Transverse colon (tissue), 4 donors: ENCODE data around the gene PGRMC2. TPM values are rescaled to one million over a fixed set of nuclear protein-coding genes. Genes with fewer than 3 reads are reported as not detected.

Source experiments
- DNase-seq: peaks from one replicate; pipeline ENCODE4 v3.0.0-alpha.2; 2019
- H3K27ac ChIP-seq, 4 donors: fragments of 200-600 bp; sonication (generic); 2 replicates each; pipeline ENCODE4 v1.5.1; 2016 to 2018; ENCODE audit warnings: inconsistent platforms in 4 of 4
- H3K27me3 ChIP-seq: fragments of 200-600 bp; sonication (generic); 2 replicates; pipeline ENCODE4 v1.5.1; 2017; ENCODE audit warnings: inconsistent platforms
- H3K36me3 ChIP-seq, 4 donors: fragments of 200-600 bp; sonication (generic); 2 replicates each; pipeline ENCODE4 v1.5.1; 2017 to 2019; ENCODE audit warnings: inconsistent platforms in 4 of 4
- H3K4me1 ChIP-seq, 4 donors: fragments of 200-600 bp; sonication (generic); 2 replicates each; pipeline ENCODE4 v1.5.1; 2017 to 2020; ENCODE audit warnings: inconsistent platforms in 4 of 4
- H3K4me3 ChIP-seq, 4 donors: fragments of 200-600 bp; sonication (generic); 1 replicate in 1 of 4; 2 replicates in 3 of 4; pipeline versions ENCODE4 v1.5.1 to v1.6.1; 2017 to 2019; ENCODE audit warnings: inconsistent platforms in 4 of 4
- H3K9me3 ChIP-seq, 2 donors: fragments of 200-600 bp; sonication (generic); 2 replicates each; pipeline ENCODE4 v1.5.1; 2017 to 2019; ENCODE audit warnings: inconsistent platforms in 2 of 2
- EP300 ChIP-seq: sonication (generic); formaldehyde crosslinking; IDR thresholded peaks from one replicate; pipeline ENCODE4 v1.6.1; 2017; ENCODE audit warnings: antibody characterized with exemption, low read depth
- POLR2A ChIP-seq: fragments of 450-650 bp; IDR thresholded peaks from one replicate; pipeline ENCODE4 v1.6.1; 2016; ENCODE audit warnings: antibody characterized with exemption, mild to moderate bottlenecking, moderate library complexity
- POLR2AphosphoS5 ChIP-seq, 3 donors: sonication (generic); formaldehyde crosslinking; IDR thresholded peaks; one replicate each; pipeline ENCODE4 v1.6.1; 2016; ENCODE audit warnings: antibody characterized with exemption in 3 of 3
- WGBS, 2 donors: methylation state at CpG; one replicate each; pipeline ENCODE4 v1.1.5; 2018; ENCODE audit warnings: low coverage in 1 of 2; 5-methylcytosine and 5-hydroxymethylcytosine counted together
- in situ Hi-C, 4 donors: fragments of 200-750 bp; cut with MboI; loops; one replicate each; pipeline versions ENCODE4 v1.15.0 to v1.15.1; 2017; ENCODE audit warnings: low sequenced_read_pairs in 3 of 4, low pct_ligation_motif_present in 1 of 4, low pct_unique_long_range_greater_than_20kb in 1 of 4
- intact Hi-C: fragments of 100-400 bp; cut with DNase I; formaldehyde crosslinking; loops from one replicate; pipeline ENCODE4 v1.15.1; 2023; ENCODE audit warnings: low total_unique reads
- total RNA-seq, 4 donors: library from RNA; depleted of rRNA; stranded (reverse); fragments of >200 nt; gene quantifications; one replicate each; pipeline ENCODE4 v1.1.0, GENCODE V29; 2016
- TF ChIP-seq, protein P1 (sequence below), 5 experiments: fragments of 200-600 bp in 3 of 5; fragments of 450-650 bp in 2 of 5; sonication (generic) in 3 of 5; IDR thresholded peaks; 1 replicate in 2 of 5; 2 replicates in 3 of 5; pipeline ENCODE4 v1.5.1; 2016 to 2017; ENCODE audit warnings: antibody characterized with exemption in 5 of 5, inconsistent platforms in 3 of 5, mild to moderate bottlenecking in 2 of 5, moderate library complexity in 1 of 5

The PGRMC2 gene
- total RNA-seq, 4 donors from 2014 or later, result 19.9 to 49.1 (median 31.4) TPM

DNA sequence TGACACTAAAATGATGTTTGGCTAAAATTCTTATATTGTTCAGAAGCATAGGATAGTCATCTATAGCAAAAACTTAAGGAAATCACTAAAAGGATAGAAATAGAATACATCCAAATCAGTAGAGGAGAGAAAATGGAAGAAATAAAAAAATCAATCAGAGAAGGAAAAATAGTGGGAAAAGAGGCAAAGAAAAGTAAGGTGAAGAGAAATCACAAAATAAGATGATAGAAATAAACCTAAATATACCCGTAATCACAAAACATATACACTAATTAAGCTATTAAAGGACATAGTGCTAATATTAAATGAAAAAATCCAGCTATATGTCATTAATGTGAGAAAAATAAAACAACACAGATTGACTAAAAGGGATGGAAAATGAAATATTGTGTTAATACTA, 6.3 kb downstream of the PGRMC2 start:
- Histone ChIP-seq H3K27me3 (no peaks in the 10 kb centered on the region), H3K4me3 (no peak overlapping the region), H3K36me3 (no peaks in the 10 kb centered on the region), H3K9me3 (no peaks in the 10 kb centered on the region), H3K4me1 (peaks cover 6 to 52% (median 13%) of the 10 kb centered on the region in 4 donors), H3K27ac (no peak overlapping the region)
- in situ Hi-C loops, result loop anchor here in 2 of 4 donors (25.0 kb wide), 2 partner anchors 281 to 531 kb away; partner anchors contain the start of gene JADE1 (in 1 of the 2)
- no peak for DNase-seq
- intact Hi-C loops, result loop anchor here (10.0 kb wide), 1 partner anchor 273 kb away; no protein-coding TSS in a partner anchor
- TF ChIP-seq, protein P1, sequence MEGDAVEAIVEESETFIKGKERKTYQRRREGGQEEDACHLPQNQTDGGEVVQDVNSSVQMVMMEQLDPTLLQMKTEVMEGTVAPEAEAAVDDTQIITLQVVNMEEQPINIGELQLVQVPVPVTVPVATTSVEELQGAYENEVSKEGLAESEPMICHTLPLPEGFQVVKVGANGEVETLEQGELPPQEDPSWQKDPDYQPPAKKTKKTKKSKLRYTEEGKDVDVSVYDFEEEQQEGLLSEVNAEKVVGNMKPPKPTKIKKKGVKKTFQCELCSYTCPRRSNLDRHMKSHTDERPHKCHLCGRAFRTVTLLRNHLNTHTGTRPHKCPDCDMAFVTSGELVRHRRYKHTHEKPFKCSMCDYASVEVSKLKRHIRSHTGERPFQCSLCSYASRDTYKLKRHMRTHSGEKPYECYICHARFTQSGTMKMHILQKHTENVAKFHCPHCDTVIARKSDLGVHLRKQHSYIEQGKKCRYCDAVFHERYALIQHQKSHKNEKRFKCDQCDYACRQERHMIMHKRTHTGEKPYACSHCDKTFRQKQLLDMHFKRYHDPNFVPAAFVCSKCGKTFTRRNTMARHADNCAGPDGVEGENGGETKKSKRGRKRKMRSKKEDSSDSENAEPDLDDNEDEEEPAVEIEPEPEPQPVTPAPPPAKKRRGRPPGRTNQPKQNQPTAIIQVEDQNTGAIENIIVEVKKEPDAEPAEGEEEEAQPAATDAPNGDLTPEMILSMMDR (IDR thresholded peaks at IDR 0.05), result no peak
- no peak for TF ChIP-seq EP300
- no peak for TF ChIP-seq POLR2AphosphoS5 (IDR thresholded peaks at IDR 0.05)
- TF ChIP-seq POLR2A, result no peak
- WGBS, 2 donors, result 100% methylated on average over 1 of the region's 1 CpG

DNA sequence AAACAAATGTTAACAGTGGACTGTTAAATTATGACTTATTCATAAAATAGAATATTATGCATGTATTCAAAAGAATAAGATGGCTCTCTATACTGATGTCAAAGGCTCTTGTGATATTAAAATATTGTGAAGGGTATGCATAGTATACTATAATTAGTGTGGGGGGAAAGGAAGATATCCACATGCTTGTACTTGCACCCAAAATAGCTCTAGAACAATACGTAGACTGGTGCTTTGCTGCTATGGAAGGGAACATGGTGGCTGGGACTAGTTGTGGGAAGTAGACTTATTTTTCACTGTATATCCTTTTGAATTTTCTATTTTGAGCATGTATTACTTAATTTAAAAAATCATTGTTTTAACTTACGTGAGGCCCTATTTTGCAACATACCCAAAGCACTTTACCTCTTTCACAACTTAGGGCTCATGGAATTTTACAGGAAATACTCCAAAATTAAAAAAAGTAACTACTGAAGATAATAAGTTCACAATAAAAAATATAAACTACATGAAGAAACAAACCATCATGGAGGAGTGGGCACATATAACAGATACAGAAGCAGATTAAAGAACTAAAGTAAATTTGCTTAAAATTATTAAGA, 7.9 kb downstream of the PGRMC2 start:
- intact Hi-C loops (loop anchor here (10.0 kb wide), 1 partner anchor 275 kb away; no protein-coding TSS in a partner anchor), in situ Hi-C loops (loop anchor here in 2 of 4 donors (25.0 kb wide), 2 partner anchors 283 to 533 kb away; partner anchors contain the start of gene JADE1 (in 1 of the 2))
- no peak overlapping the region for H3K4me3 ChIP-seq
- no peak for DNase-seq
- no peaks in the 10 kb centered on the region for H3K9me3 ChIP-seq
- no peaks in the 10 kb centered on the region for H3K36me3 ChIP-seq
- H3K4me1 ChIP-seq, result peaks cover 0 to 36% (median 5%) of the 10 kb centered on the region in 4 donors
- H3K27me3 ChIP-seq, result no peaks in the 10 kb centered on the region
- TF ChIP-seq POLR2A, result no peak
- TF ChIP-seq, protein P1 (IDR thresholded peaks at IDR 0.05), result no peak
- TF ChIP-seq EP300, result no peak
- no peak for TF ChIP-seq POLR2AphosphoS5 (IDR thresholded peaks at IDR 0.05)
- no peak overlapping the region for H3K27ac ChIP-seq
- 90% methylated on average over 2 of the region's 2 CpGs for WGBS, 2 donors

DNA sequence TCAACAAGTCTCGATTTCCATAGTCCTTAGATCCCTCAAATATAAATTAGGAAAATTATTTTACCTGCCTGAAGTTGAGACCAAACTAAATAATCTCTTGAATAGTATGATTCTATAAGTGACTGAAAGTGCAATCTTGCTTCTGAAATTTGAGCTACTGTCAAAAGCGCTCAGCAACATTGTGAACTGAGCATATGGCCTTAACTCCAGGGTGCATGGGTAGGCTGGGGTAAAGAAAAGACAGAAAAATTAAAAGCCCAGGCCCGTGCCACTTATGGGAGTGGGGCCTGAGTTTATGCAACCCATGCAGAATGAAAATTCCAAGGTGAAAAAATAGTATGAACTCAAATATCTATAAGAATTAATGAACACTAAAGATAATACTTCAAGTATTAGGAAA, 9.8 kb downstream of the PGRMC2 start:
- intact Hi-C loops, result no loop called here
- Histone ChIP-seq H3K4me3 (no peak overlapping the region), H3K4me1 (peaks cover 0 to 17% (median 0%) of the 10 kb centered on the region in 4 donors), H3K36me3 (no peaks in the 10 kb centered on the region), H3K27me3 (no peaks in the 10 kb centered on the region), H3K9me3 (no peaks in the 10 kb centered on the region), H3K27ac (no peak overlapping the region)
- no peak for DNase-seq
- TF ChIP-seq EP300 (no peak), POLR2A (no peak), POLR2AphosphoS5 (IDR thresholded peaks at IDR 0.05) (no peak)
- TF ChIP-seq, protein P1 (IDR thresholded peaks at IDR 0.05), result no peak
- 91 to 100% methylated on average over 2 to 3 of the region's 3 CpGs for WGBS, 2 donors
- in situ Hi-C loops, result loop anchor here in 2 of 4 donors (25.0 kb wide), 2 partner anchors 284 to 534 kb away; partner anchors contain the start of gene JADE1 (in 1 of the 2)

DNA sequence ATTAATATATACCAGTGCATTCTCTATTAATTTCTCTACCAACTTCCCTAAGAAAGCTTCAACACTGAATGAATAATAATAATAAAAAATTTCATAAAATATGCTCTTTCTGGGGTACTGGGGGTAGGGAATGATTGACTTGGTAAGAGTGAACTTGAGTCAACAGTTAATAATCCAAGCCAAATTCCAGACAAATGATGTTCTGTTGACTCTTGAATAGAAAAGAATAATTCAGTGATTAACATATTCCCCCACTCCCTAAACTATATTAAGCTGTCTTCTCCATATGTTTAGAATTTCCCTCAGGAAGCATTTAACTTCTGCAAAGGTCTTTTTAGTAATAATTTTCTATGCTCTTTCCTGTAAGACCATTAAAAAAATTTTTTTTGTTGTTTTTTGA, 12.3 kb downstream of the PGRMC2 start:
- TF ChIP-seq EP300 (no peak), POLR2AphosphoS5 (IDR thresholded peaks at IDR 0.05) (no peak), POLR2A (no peak)
- TF ChIP-seq, protein P1 (IDR thresholded peaks at IDR 0.05), result no peak

More for the DNA sequence above, 12.3 kb downstream of the PGRMC2 start:
- Histone ChIP-seq H3K4me3 (no peak overlapping the region), H3K4me1 (no peaks in the 10 kb centered on the region), H3K27me3 (no peaks in the 10 kb centered on the region), H3K9me3 (no peaks in the 10 kb centered on the region), H3K27ac (no peak overlapping the region), H3K36me3 (peaks cover 0 to 20% (median 5%) of the 10 kb centered on the region in 4 donors)
- DNase-seq, result no peak
- intact Hi-C loops, result no loop called here
- in situ Hi-C loops, result loop anchor here in 2 of 4 donors (25.0 kb wide), 2 partner anchors 287 to 537 kb away; partner anchors contain the start of gene JADE1 (in 1 of the 2)
